Left lung (tissue), 10 donors: ENCODE measurements around the gene PLA2G2E. TPM values are rescaled to one million over a fixed set of nuclear protein-coding genes. Genes with fewer than 3 reads are reported as not detected.

Experiments
- ATAC-seq: fragments of 200-7000 bp; cut with Tn5 transposase; one replicate; pipeline ENCODE4 v1.9.1; 2020; ENCODE audit warnings: moderate library complexity
- DNase-seq, 4 donors: peaks; one replicate each; pipeline ENCODE4 v3.0.0-alpha.2; 2013 to 2020
- H3K27ac ChIP-seq, 2 donors: fragments of 200-600 bp; sonication (generic) in 1 of 2; one replicate each; pipeline versions ENCODE4 v1.5.0 to v1.8.0; 2020 to 2021
- H3K27me3 ChIP-seq, 2 donors: fragments of 200-600 bp; sonication (generic) in 1 of 2; one replicate each; pipeline versions ENCODE4 v1.5.0 to v1.8.0; 2020 to 2021
- H3K36me3 ChIP-seq, 2 donors: fragments of 200-600 bp; sonication (generic) in 1 of 2; one replicate each; pipeline versions ENCODE4 v1.5.0 to v1.8.0; 2020 to 2021
- H3K4me1 ChIP-seq, 2 donors: fragments of 200-600 bp; one replicate each; pipeline ENCODE4 v1.8.0; 2021
- H3K4me3 ChIP-seq, 2 donors: fragments of 200-600 bp; sonication (generic) in 1 of 2; one replicate each; pipeline versions ENCODE4 v1.5.0 to v1.8.0; 2020 to 2021; ENCODE audit warnings: mild to moderate bottlenecking in 1 of 2
- H3K9me3 ChIP-seq, 2 donors: fragments of 200-600 bp; sonication (generic) in 1 of 2; one replicate each; pipeline versions ENCODE4 v1.5.0 to v1.8.0; 2020 to 2021
- CTCF ChIP-seq, 2 donors: fragments of 200-600 bp; sonication (generic) in 1 of 2; IDR thresholded peaks; one replicate each; pipeline versions ENCODE4 v1.5.0 to v1.8.0; 2021; ENCODE audit warnings: antibody characterized with exemption in 2 of 2
- intact Hi-C, 2 donors: fragments of 100-400 bp; cut with DNase I; formaldehyde crosslinking; loops; one replicate each; pipeline versions ENCODE4 v1.11.2 to v1.14.2; 2022
- polyA plus RNA-seq, 6 donors: library from polyadenylated mRNA; unstranded; fragments of 120-200 nt; gene quantifications; one replicate each; pipeline ENCODE4 v1.2.1, GENCODE V29; 2013; ENCODE audit not compliant: insufficient read length in 6 of 6
- total RNA-seq, 2 donors: library from RNA; stranded (reverse); fragmentation: NEBNext Ultra II Directional; extraction: Animal tissue kit (Norgen Biotek cat#: 25700); gene quantifications; one replicate each; pipeline ENCODE4 v1.2.1, GENCODE V29; 2021
- donor health status: DM: no; HTN: yes; CAD: no.
- donor health status: DM: no; HTN: no; CAD: no.

Gene PLA2G2E
- total and polyA plus RNA-seq, 8 donors = not detected

- no peak overlapping the region for H3K4me3 ChIP-seq
- no peaks in the 10 kb centered on the region for H3K36me3 ChIP-seq
- H3K4me1 ChIP-seq = no peaks in the 10 kb centered on the region
- DNase-seq (no peak), ATAC-seq (no peak)
- no peak overlapping the region for H3K27ac ChIP-seq
- intact Hi-C loops = no loop called here
- H3K27me3 ChIP-seq = peaks cover 0 to 18% of the 10 kb centered on the region in 2 donors
- TF ChIP-seq CTCF (IDR thresholded peaks at IDR 0.05) = no peak
- H3K9me3 ChIP-seq = no peaks in the 10 kb centered on the region
Measured at GRCh38 chr1:19923953-19924346, 533 bp upstream of the PLA2G2E start.

GRCh38 chr1:19922015-19922688 lies 1.3 kb downstream of the PLA2G2E start:
- Histone ChIP-seq H3K36me3 (no peaks in the 10 kb centered on the region), H3K4me3 (no peak overlapping the region), H3K27me3 (peaks cover 0 to 18% of the 10 kb centered on the region in 2 donors), H3K4me1 (no peaks in the 10 kb centered on the region), H3K27ac (no peak overlapping the region), H3K9me3 (no peaks in the 10 kb centered on the region)
- ATAC-seq = no peak
- intact Hi-C loops = no loop called here
- TF ChIP-seq CTCF (IDR thresholded peaks at IDR 0.05) = no peak
- no peak for DNase-seq

GRCh38 chr1:19921310-19921709 lies 2.1 kb downstream of the PLA2G2E start:
- intact Hi-C loops = no loop called here
- Histone ChIP-seq H3K4me1 (no peaks in the 10 kb centered on the region), H3K27ac (no peak overlapping the region), H3K9me3 (no peaks in the 10 kb centered on the region), H3K36me3 (no peaks in the 10 kb centered on the region), H3K27me3 (peaks cover 0 to 18% of the 10 kb centered on the region in 2 donors), H3K4me3 (no peak overlapping the region)
- TF ChIP-seq CTCF (IDR thresholded peaks at IDR 0.05) = no peak
- ATAC-seq (no peak), DNase-seq (no peak)

- Histone ChIP-seq H3K27ac (no peak overlapping the region), H3K4me1 (no peaks in the 10 kb centered on the region), H3K27me3 (peaks cover 0 to 18% of the 10 kb centered on the region in 2 donors), H3K9me3 (no peaks in the 10 kb centered on the region), H3K4me3 (no peak overlapping the region), H3K36me3 (no peaks in the 10 kb centered on the region)
- DNase-seq (no peak), ATAC-seq (no peak)
- intact Hi-C loops = no loop called here
- no peak for TF ChIP-seq CTCF (IDR thresholded peaks at IDR 0.05)
Measured at GRCh38 chr1:19920132-19920710, 3.2 kb downstream of the PLA2G2E start.

GRCh38 chr1:19918057-19918456 lies 5.4 kb downstream of the PLA2G2E start:
- peak in 3 of 4 donors; percentile 72 to 89 (median 79) for DNase-seq
- Histone ChIP-seq H3K4me3 (no peak overlapping the region), H3K4me1 (no peaks in the 10 kb centered on the region), H3K27me3 (peaks cover 0 to 12% of the 10 kb centered on the region in 2 donors), H3K27ac (no peak overlapping the region), H3K36me3 (peaks cover 0 to 20% of the 10 kb centered on the region in 2 donors), H3K9me3 (no peaks in the 10 kb centered on the region)
- ATAC-seq = peak; percentile 90
- TF ChIP-seq CTCF (IDR thresholded peaks at IDR 0.05) = peak; percentile 83 to 85
- intact Hi-C loops = loop anchor here in 1 of 2 donors (5.0 kb wide), 1 partner anchor 234 kb away; no protein-coding TSS in a partner anchor
